Trophoblast cell (in vitro differentiated cells and primary cell): ENCODE data around the gene PSTK.

Experiments used
- DNase-seq, 2 donors: peaks; one replicate each; pipeline ENCODE4 v3.0.0-alpha.2; 2016
- H2AFZ ChIP-seq: 2 replicates; pipeline ENCODE4 v1.6.1; 2013; ENCODE audit warnings: low read length, moderate library complexity, mild to moderate bottlenecking; ENCODE audit not compliant: insufficient read depth, poor library complexity
- H2AK5ac ChIP-seq: 2 replicates; pipeline ENCODE4 v1.6.1; 2013; ENCODE audit warnings: mild to moderate bottlenecking, low read length
- H2BK120ac ChIP-seq: 2 replicates; pipeline ENCODE4 v1.6.1; 2013; ENCODE audit warnings: low read length, mild to moderate bottlenecking, moderate library complexity; ENCODE audit not compliant: insufficient read depth, poor library complexity
- H2BK12ac ChIP-seq: 2 replicates; pipeline ENCODE4 v1.6.1; 2013; ENCODE audit warnings: mild to moderate bottlenecking, low read length, moderate library complexity
- H2BK5ac ChIP-seq: 2 replicates; pipeline ENCODE4 v1.6.1; 2013; ENCODE audit warnings: low read length, low read depth, moderate library complexity, mild to moderate bottlenecking; ENCODE audit not compliant: poor library complexity
- H3K14ac ChIP-seq: 2 replicates; pipeline ENCODE4 v1.6.1; 2013; ENCODE audit warnings: mild to moderate bottlenecking, low read length
- H3K18ac ChIP-seq: 2 replicates; pipeline ENCODE4 v1.6.1; 2013; ENCODE audit warnings: mild to moderate bottlenecking, low read length
- H3K23ac ChIP-seq: 2 replicates; pipeline ENCODE4 v1.6.1; 2013; ENCODE audit warnings: low read length
- H3K27ac ChIP-seq: 2 replicates; pipeline ENCODE4 v1.5.1; 2013; ENCODE audit warnings: low read depth, mild to moderate bottlenecking, inconsistent platforms, low read length, moderate library complexity
- H3K27me3 ChIP-seq: 2 replicates; pipeline ENCODE4 v1.6.1; 2013; ENCODE audit warnings: inconsistent platforms, mild to moderate bottlenecking, low read length, moderate library complexity; ENCODE audit not compliant: insufficient read depth
- H3K36me3 ChIP-seq, 2 experiments: 1 replicate in 1 of 2; 2 replicates in 1 of 2; pipeline ENCODE4 v1.6.1; 2013; ENCODE audit warnings: low read length in 2 of 2, mild to moderate bottlenecking in 2 of 2, moderate library complexity in 1 of 2; ENCODE audit not compliant: insufficient read depth in 2 of 2, control insufficient read depth in 1 of 2
- H3K4ac ChIP-seq: 2 replicates; pipeline ENCODE4 v1.6.1; 2013; ENCODE audit warnings: low read depth, mild to moderate bottlenecking, low read length, moderate library complexity
- H3K4me1 ChIP-seq, 2 experiments: 1 replicate in 1 of 2; 2 replicates in 1 of 2; pipeline ENCODE4 v1.6.1; 2013; ENCODE audit warnings: low read length in 2 of 2, mild to moderate bottlenecking in 2 of 2, moderate library complexity in 1 of 2; ENCODE audit not compliant: insufficient read depth in 2 of 2, control insufficient read depth in 1 of 2
- H3K4me2 ChIP-seq: 2 replicates; pipeline ENCODE4 v1.6.1; 2013; ENCODE audit warnings: inconsistent platforms, mild to moderate bottlenecking, low read length, moderate library complexity
- H3K4me3 ChIP-seq: 2 replicates; pipeline ENCODE4 v1.5.1; 2013; ENCODE audit warnings: mild to moderate bottlenecking, low read depth, low read length, inconsistent platforms
- H3K79me1 ChIP-seq: one replicate; pipeline ENCODE4 v1.6.1; 2013; ENCODE audit warnings: low read length
- H3K79me2 ChIP-seq: 2 replicates; pipeline ENCODE4 v1.6.1; 2013; ENCODE audit warnings: low read length, mild to moderate bottlenecking; ENCODE audit not compliant: control insufficient read depth, insufficient read depth, poor library complexity
- H3K9ac ChIP-seq: 2 replicates; pipeline ENCODE4 v1.6.1; 2013; ENCODE audit warnings: mild to moderate bottlenecking, low read length
- H3K9me3 ChIP-seq: 2 replicates; pipeline ENCODE4 v1.6.1; 2013; ENCODE audit warnings: low read depth, mild to moderate bottlenecking, control low read depth, inconsistent platforms, low read length; ENCODE audit not compliant: insufficient read depth
- H4K12ac ChIP-seq: 2 replicates; pipeline ENCODE4 v1.6.1; 2013; ENCODE audit warnings: low read depth, mild to moderate bottlenecking, low read length, moderate library complexity
- H4K8ac ChIP-seq: 2 replicates; pipeline ENCODE4 v1.6.1; 2013; ENCODE audit warnings: low read depth, mild to moderate bottlenecking, low read length, moderate library complexity
- H4K91ac ChIP-seq: one replicate; pipeline ENCODE4 v1.6.1; 2013; ENCODE audit warnings: low read depth, mild to moderate bottlenecking, low read length, moderate library complexity
- WGBS: extraction: QIAGEN DNeasy Blood & Tissue Kit; methylation state at CpG from one replicate; pipeline ENCODE4 v1.1.7; 2013; ENCODE audit warnings: missing lambda C conversion rate; ENCODE audit not compliant: insufficient read length, insufficient coverage; ENCODE audit errors: extremely low coverage; 5-methylcytosine and 5-hydroxymethylcytosine counted together

The PSTK gene

GRCh38 chr10:122939856-122940543 lies 40.2 kb upstream of the PSTK start:
- Histone ChIP-seq H3K27ac (no peak overlapping the region), H3K9me3 (no peaks in the 10 kb centered on the region), H4K8ac (no peak overlapping the region), H3K4me3 (no peak overlapping the region), H3K18ac (no peak overlapping the region), H3K4me1 (no peaks in the 10 kb centered on the region), H3K14ac (no peak overlapping the region), H3K4ac (no peak overlapping the region), H2AFZ (no peak overlapping the region), H2BK12ac (no peak overlapping the region), H3K79me1 (no peaks in the 10 kb centered on the region), H3K27me3 (no peaks in the 10 kb centered on the region), H2BK120ac (no peak overlapping the region), H2BK5ac (no peak overlapping the region), H3K9ac (no peak overlapping the region), H4K91ac (no peak overlapping the region), H3K36me3 (peaks cover 0 to 1% of the 10 kb centered on the region in 2 experiments), H3K23ac (no peak overlapping the region), H4K12ac (no peak overlapping the region), H2AK5ac (no peak overlapping the region), H3K4me2 (no peak overlapping the region), H3K79me2 (no peaks in the 10 kb centered on the region)
- no peak for DNase-seq
- WGBS, result no CpG with 5 or more reads among the region's 1 CpG

- Histone ChIP-seq H2BK5ac (no peak overlapping the region), H3K27ac (no peak overlapping the region), H2AFZ (no peak overlapping the region), H3K4me2 (no peak overlapping the region), H3K4me1 (peaks cover 0 to under 1% of the 10 kb centered on the region in 2 experiments), H3K36me3 (peaks cover 0 to 2% of the 10 kb centered on the region in 2 experiments), H2BK120ac (no peak overlapping the region), H3K14ac (no peak overlapping the region), H4K91ac (no peak overlapping the region), H3K9ac (no peak overlapping the region), H3K9me3 (peaks cover under 1% of the 10 kb centered on the region), H3K27me3 (no peaks in the 10 kb centered on the region), H3K18ac (no peak overlapping the region), H2AK5ac (no peak overlapping the region), H3K79me2 (peaks cover 3% of the 10 kb centered on the region), H3K23ac (no peak overlapping the region), H3K4me3 (no peak overlapping the region), H3K4ac (no peak overlapping the region), H4K8ac (no peak overlapping the region), H3K79me1 (peaks cover 4% of the 10 kb centered on the region), H2BK12ac (no peak overlapping the region), H4K12ac (no peak overlapping the region)
- no peak for DNase-seq
- WGBS, result no CpG with 5 or more reads among the region's 3 CpGs
Measured at GRCh38 chr10:122949296-122949695, 30.9 kb upstream of the PSTK start.

- Histone ChIP-seq H3K14ac (peak within 1 kb of the TSS; percentile 63), H2AFZ (peak within 1 kb of the TSS; percentile 83), H2AK5ac (no peak within 1 kb of the TSS), H2BK5ac (no peak within 1 kb of the TSS), H3K9ac (peak within 1 kb of the TSS; percentile 77), H3K27ac (peak within 1 kb of the TSS; percentile 41), H2BK120ac (peak within 1 kb of the TSS; percentile 67), H3K4me2 (peak within 1 kb of the TSS; percentile 81), H3K4ac (peak within 1 kb of the TSS; percentile 56), H3K23ac (no peak within 1 kb of the TSS), H4K12ac (peak within 1 kb of the TSS; percentile 76), H3K18ac (peak within 1 kb of the TSS; percentile 40), H3K79me2 (peaks cover 3% of the 10 kb centered on the region), H2BK12ac (no peak within 1 kb of the TSS), H3K4me3 (peak within 1 kb of the TSS; percentile 83), H3K4me1 (peaks cover 3% of the 10 kb centered on the region in 2 experiments), H4K8ac (peak within 1 kb of the TSS; percentile 84), H3K9me3 (peaks cover 6% of the 10 kb centered on the region), H4K91ac (peak within 1 kb of the TSS; percentile 76), H3K36me3 (no peaks in the 10 kb centered on the region), H3K27me3 (no peaks in the 10 kb centered on the region), H3K79me1 (peaks cover 6% of the 10 kb centered on the region)
- DNase-seq, result peak; percentile 98 to 99
- no CpG with 5 or more reads among the region's 77 CpGs for WGBS
Measured at GRCh38 chr10:122953902-122954730, 26.1 kb upstream of the PSTK start, which contains the start of gene C10orf88. C10orf88 (minus strand) TSS chr10:122954227; CDS start chr10:122954178, 49 bp downstream.

- Histone ChIP-seq H3K18ac (no peak overlapping the region), H4K91ac (no peak overlapping the region), H2BK120ac (no peak overlapping the region), H2AFZ (peak overlapping the region; percentile 48), H3K27me3 (no peaks in the 10 kb centered on the region), H2AK5ac (no peak overlapping the region), H3K4me3 (no peak overlapping the region), H3K23ac (no peak overlapping the region), H3K79me2 (peaks cover 3% of the 10 kb centered on the region), H4K8ac (peak overlapping the region; percentile 74), H3K9ac (no peak overlapping the region), H3K14ac (no peak overlapping the region), H3K4me1 (peaks cover 3% of the 10 kb centered on the region in 2 experiments), H2BK12ac (no peak overlapping the region), H3K36me3 (no peaks in the 10 kb centered on the region), H3K79me1 (peaks cover 6% of the 10 kb centered on the region), H2BK5ac (no peak overlapping the region), H3K27ac (no peak overlapping the region), H3K4me2 (peak overlapping the region; percentile 57), H3K9me3 (peaks cover 6% of the 10 kb centered on the region), H4K12ac (peak overlapping the region; percentile 7), H3K4ac (no peak overlapping the region)
- no CpG with 5 or more reads among the region's 13 CpGs for WGBS
- no peak for DNase-seq
Measured at GRCh38 chr10:122954731-122955050, 25.5 kb upstream of the PSTK start.
